SU-DHL-6 (cell line): ENCODE results near the gene MUC6.

Experiments
- H2AFZ ChIP-seq: fragments of 200-600 bp; sonication (generic); 2 replicates; pipeline ENCODE4 v1.6.1; 2014; ENCODE audit warnings: low read depth, mild to moderate bottlenecking, moderate library complexity, mixed read lengths, antibody characterized with exemption, low read length; ENCODE audit not compliant: severe bottlenecking
- H3F3A ChIP-seq: fragments of 200-600 bp; shearing (Covaris generic); 2 replicates; pipeline ENCODE4 v1.6.0; 2016; ENCODE audit warnings: antibody characterized with exemption, mild to moderate bottlenecking; ENCODE audit not compliant: insufficient read depth
- H3K27ac ChIP-seq: fragments of 200-600 bp; sonication (generic); 2 replicates; pipeline ENCODE4 v1.5.1; 2016; ENCODE audit warnings: low read depth, mild to moderate bottlenecking, low read length, moderate library complexity, mixed read lengths
- H3K27me3 ChIP-seq: fragments of 200-600 bp; sonication (generic), shearing (Covaris generic); 2 replicates; pipeline ENCODE4 v1.6.0; 2014; ENCODE audit warnings: mild to moderate bottlenecking, low read length
- H3K36me3 ChIP-seq: fragments of 200-600 bp; sonication (generic); 2 replicates; pipeline ENCODE4 v1.6.1; 2014; ENCODE audit warnings: mild to moderate bottlenecking, low read length, mixed read lengths
- H3K4me2 ChIP-seq: fragments of 300-600, 200-600 bp; shearing (Covaris generic), sonication (generic); 2 replicates; pipeline ENCODE4 v1.6.0; 2014; ENCODE audit warnings: low read length, low read depth, mild to moderate bottlenecking; ENCODE audit not compliant: poor library complexity, severe bottlenecking
- H3K4me3 ChIP-seq: fragments of 200-600 bp; sonication (generic); 2 replicates; pipeline ENCODE4 v1.5.1; 2014; ENCODE audit warnings: antibody characterized with exemption, low read length, mild to moderate bottlenecking, mixed read lengths; ENCODE audit not compliant: insufficient read depth, poor library complexity, severe bottlenecking
- H3K79me2 ChIP-seq: fragments of 200-600 bp; sonication (generic); 2 replicates; pipeline ENCODE4 v1.6.1; 2014; ENCODE audit warnings: mild to moderate bottlenecking, low read length, moderate library complexity; ENCODE audit not compliant: insufficient read depth
- H3K9ac ChIP-seq: fragments of 200-600 bp; sonication (generic); 2 replicates; pipeline ENCODE4 v1.7.0; 2014; ENCODE audit warnings: mild to moderate bottlenecking, low read length
- H3K9me2 ChIP-seq: fragments of 200-600 bp; sonication (generic); replicated peaks from 2 replicates; pipeline ENCODE4 v1.6.1; 2014; ENCODE audit warnings: low read length; ENCODE audit not compliant: insufficient read depth
- H3K9me3 ChIP-seq: fragments of 200-600 bp; sonication (generic); 2 replicates; pipeline ENCODE4 v1.6.1; 2014; ENCODE audit warnings: low read length, mixed read lengths; ENCODE audit not compliant: insufficient read depth
- H4K20me1 ChIP-seq: fragments of 200-600 bp; sonication (generic); 2 replicates; pipeline ENCODE4 v1.6.1; 2014; ENCODE audit warnings: low read depth, mild to moderate bottlenecking, antibody characterized with exemption, low read length, moderate library complexity, mixed read lengths
- EZH2phosphoT487 ChIP-seq: fragments of 200-600 bp; sonication (generic), shearing (Covaris generic); conservative IDR thresholded peaks from 2 replicates; pipeline ENCODE4 v1.6.1; 2018; ENCODE audit warnings: mild to moderate bottlenecking, antibody characterized with exemption, low read length, moderate library complexity, mixed read lengths
- TF ChIP-seq, protein P1 (sequence below): fragments of 200-600 bp; sonication (generic); IDR thresholded peaks from one replicate; pipeline ENCODE4 v1.5.1; 2017; ENCODE audit warnings: antibody characterized with exemption, mild to moderate bottlenecking, low read length, moderate library complexity; ENCODE audit not compliant: insufficient read depth, poor library complexity, severe bottlenecking

The MUC6 gene

DNA sequence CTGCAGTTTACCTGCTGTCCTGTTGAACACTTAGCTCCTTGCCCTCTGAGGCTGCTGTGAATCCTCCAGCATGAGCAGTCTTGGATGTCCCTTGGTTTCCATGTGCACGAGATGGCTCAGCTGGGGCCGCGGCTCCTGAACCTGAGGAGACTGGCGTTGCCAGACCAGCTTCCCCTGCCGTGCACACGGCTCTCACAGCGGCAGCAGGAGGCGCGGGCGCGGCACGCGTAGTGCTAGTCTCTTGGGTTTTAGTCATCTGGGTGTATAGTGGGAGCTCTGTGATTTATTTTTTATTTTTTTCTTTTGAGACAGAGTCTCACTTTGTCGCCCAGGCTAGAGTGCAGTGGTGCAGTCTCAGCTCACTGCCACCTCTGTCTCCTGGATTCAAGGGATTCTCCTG is 54.8 kb downstream of the MUC6 start:
- no peaks in the 10 kb centered on the region for H3K9me2 ChIP-seq
- H2AFZ ChIP-seq, result no peak overlapping the region
- no peak overlapping the region for H3K4me2 ChIP-seq
- H3F3A ChIP-seq, result no peaks in the 10 kb centered on the region
- no peak overlapping the region for H3K4me3 ChIP-seq
- H3K36me3 ChIP-seq, result no peaks in the 10 kb centered on the region
- no peak for TF ChIP-seq EZH2phosphoT487
- TF ChIP-seq, protein P1, sequence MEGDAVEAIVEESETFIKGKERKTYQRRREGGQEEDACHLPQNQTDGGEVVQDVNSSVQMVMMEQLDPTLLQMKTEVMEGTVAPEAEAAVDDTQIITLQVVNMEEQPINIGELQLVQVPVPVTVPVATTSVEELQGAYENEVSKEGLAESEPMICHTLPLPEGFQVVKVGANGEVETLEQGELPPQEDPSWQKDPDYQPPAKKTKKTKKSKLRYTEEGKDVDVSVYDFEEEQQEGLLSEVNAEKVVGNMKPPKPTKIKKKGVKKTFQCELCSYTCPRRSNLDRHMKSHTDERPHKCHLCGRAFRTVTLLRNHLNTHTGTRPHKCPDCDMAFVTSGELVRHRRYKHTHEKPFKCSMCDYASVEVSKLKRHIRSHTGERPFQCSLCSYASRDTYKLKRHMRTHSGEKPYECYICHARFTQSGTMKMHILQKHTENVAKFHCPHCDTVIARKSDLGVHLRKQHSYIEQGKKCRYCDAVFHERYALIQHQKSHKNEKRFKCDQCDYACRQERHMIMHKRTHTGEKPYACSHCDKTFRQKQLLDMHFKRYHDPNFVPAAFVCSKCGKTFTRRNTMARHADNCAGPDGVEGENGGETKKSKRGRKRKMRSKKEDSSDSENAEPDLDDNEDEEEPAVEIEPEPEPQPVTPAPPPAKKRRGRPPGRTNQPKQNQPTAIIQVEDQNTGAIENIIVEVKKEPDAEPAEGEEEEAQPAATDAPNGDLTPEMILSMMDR, result no peak
- no peaks in the 10 kb centered on the region for H3K27me3 ChIP-seq
- no peak overlapping the region for H3K27ac ChIP-seq
- no peaks in the 10 kb centered on the region for H4K20me1 ChIP-seq
- no peaks in the 10 kb centered on the region for H3K79me2 ChIP-seq
- H3K9me3 ChIP-seq, result no peaks in the 10 kb centered on the region
- H3K9ac ChIP-seq, result no peak overlapping the region

DNA sequence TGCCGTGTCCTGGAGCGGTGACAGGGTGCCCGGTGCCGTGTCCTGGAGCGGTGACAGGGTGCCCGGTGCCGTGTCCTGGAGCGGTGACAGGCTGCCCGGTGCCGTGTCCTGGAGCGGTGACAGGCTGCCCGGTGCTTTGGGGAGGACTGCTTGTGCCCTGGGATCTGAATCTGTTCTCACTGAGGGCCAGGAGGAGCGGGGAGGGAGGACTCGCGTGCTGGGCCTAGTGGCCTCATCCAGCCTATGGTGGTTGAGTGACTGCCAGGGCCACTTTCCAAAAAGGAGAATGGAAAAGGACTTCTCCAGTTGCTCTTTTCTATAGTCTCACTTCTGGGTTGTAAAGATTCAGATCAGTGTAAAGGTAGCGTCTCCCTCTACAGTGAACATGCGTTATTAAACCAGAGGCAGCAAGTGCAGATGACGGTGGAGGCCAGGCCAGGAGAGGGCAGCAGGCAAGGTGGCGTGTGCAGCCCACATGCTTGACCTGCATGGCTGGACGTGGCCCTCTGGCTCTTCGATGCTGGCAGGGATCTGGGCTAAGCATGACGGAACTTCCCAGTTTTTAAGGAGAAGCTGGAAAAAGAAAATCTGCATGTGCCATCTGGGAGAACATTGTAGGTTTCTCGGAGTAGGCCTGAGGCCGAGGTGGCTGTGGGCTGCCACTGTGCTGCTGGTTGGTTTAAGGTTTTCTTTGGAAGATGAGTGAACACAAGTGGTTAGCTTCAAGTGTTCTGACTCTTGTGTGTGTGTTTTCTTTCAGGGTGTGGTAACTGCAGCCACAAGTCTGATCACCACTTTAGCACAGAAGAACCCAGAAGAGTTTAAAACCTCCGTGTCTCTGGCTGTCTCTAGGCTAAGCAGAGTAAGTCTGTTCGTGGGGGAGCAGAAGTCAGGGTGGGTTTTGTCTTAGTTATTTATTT is 55.8 kb downstream of the MUC6 start:
- Histone ChIP-seq H3K9ac (no peak overlapping the region), H3K27ac (no peak overlapping the region), H3K4me3 (no peak overlapping the region), H3K9me3 (no peaks in the 10 kb centered on the region), H2AFZ (no peak overlapping the region), H3F3A (no peaks in the 10 kb centered on the region), H3K27me3 (no peaks in the 10 kb centered on the region), H3K79me2 (no peaks in the 10 kb centered on the region), H4K20me1 (no peaks in the 10 kb centered on the region), H3K9me2 (no peaks in the 10 kb centered on the region), H3K36me3 (no peaks in the 10 kb centered on the region), H3K4me2 (no peak overlapping the region)
- TF ChIP-seq EZH2phosphoT487, result no peak
- TF ChIP-seq, protein P1, result no peak

DNA sequence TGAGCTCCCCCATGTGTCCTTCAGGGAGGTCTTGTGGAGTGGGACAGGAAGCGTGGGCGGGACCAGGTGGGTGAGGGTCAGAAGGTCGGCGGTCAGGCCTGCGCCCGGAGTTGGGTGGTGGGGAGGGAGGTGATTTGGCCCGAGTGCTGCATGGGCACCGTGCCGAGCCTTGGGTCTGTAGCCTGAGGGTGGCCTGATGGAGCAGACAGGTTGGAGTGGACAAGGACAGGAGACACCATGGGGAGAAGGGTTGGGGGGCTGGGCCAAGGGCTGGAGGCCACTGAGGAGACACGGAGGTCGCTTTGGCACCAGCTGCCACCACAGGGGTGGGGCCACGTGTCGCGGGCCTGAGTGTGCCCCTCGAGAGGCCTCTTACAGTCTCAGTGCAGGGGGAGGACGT is 57.7 kb downstream of the MUC6 start:
- Histone ChIP-seq H3K9ac (no peak overlapping the region), H3F3A (no peaks in the 10 kb centered on the region), H2AFZ (no peak overlapping the region), H3K4me2 (no peak overlapping the region), H3K9me3 (no peaks in the 10 kb centered on the region), H3K4me3 (no peak overlapping the region), H4K20me1 (no peaks in the 10 kb centered on the region), H3K9me2 (no peaks in the 10 kb centered on the region), H3K27ac (no peak overlapping the region), H3K79me2 (no peaks in the 10 kb centered on the region), H3K36me3 (no peaks in the 10 kb centered on the region), H3K27me3 (no peaks in the 10 kb centered on the region)
- TF ChIP-seq, protein P1, result no peak
- TF ChIP-seq EZH2phosphoT487, result no peak
